ENCODE data around the gene TUBGCP3. TPM values are rescaled to one million over a fixed set of nuclear protein-coding genes. Genes with fewer than 3 reads are reported as not detected.

Gene TUBGCP3
- total RNA-seq, 4 donors from 2014 or later: 21.9 to 60.9 (median 32.0) TPM

DNA sequence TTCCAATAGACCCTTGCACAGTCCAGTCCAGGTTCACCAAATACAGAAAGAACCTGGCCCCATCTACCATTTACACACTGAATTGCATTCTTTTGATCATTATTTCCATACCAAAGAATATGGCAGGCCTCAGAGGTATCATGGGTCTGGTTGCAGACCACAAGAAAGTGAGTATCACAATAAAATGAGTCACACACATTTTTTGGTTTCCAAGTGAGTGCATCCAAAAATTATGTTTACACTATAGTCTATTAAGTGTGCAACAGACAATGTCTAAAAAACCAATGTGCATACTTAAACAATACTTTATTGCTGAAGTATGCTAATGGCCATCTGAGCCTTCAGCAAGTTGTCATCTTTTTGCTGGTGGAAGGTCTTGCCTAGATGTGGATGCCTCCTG lies 106.5 kb downstream of the TUBGCP3 start:
- no peak for DNase-seq (ENCODE audit: low spot score in 2 of 2)
- Histone ChIP-seq H3K9me3 (peaks cover 4% of the 10 kb centered on the region), H3K27ac (no peak overlapping the region), H3K4me3 (no peak overlapping the region), H3K27me3 (no peaks in the 10 kb centered on the region), H3K4me1 (no peaks in the 10 kb centered on the region), H3K36me3 (peaks cover 13% of the 10 kb centered on the region)
- TF ChIP-seq EP300 (IDR thresholded peaks at IDR 0.05) (no peak), POLR2A (IDR thresholded peaks at IDR 0.05) (no peak), POLR2AphosphoS5 (IDR thresholded peaks at IDR 0.05) (no peak), CTCF (IDR thresholded peaks at IDR 0.05) (no peak)

DNA sequence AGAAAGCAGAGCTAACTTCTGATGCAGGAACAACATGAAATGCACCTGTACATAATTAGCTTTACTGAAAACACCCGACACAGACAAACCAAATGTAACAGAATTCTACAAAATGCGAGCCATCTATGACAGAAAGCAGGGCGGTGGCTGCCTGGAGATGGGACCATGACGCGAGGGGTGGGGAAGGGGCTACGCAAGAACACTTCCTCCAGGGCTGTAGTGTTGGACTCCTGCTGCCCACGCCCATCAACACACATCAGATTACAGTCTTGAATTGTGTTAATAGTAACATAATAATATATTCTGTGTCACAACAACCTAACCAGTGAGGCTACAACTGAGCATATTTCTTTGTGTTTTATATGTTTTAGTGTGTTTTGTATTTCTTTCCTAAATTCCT lies 108.6 kb downstream of the TUBGCP3 start:
- Histone ChIP-seq H3K36me3 (no peaks in the 10 kb centered on the region), H3K4me3 (no peak overlapping the region), H3K4me1 (no peaks in the 10 kb centered on the region), H3K9me3 (peaks cover 4% of the 10 kb centered on the region), H3K27me3 (no peaks in the 10 kb centered on the region), H3K27ac (no peak overlapping the region)
- TF ChIP-seq POLR2AphosphoS5 (IDR thresholded peaks at IDR 0.05) (no peak), POLR2A (IDR thresholded peaks at IDR 0.05) (no peak), CTCF (IDR thresholded peaks at IDR 0.05) (no peak), EP300 (IDR thresholded peaks at IDR 0.05) (no peak)
- no peak for DNase-seq (ENCODE audit: low spot score in 2 of 2)
- WGBS: 87% methylated on average over 7 of the region's 7 CpGs

DNA sequence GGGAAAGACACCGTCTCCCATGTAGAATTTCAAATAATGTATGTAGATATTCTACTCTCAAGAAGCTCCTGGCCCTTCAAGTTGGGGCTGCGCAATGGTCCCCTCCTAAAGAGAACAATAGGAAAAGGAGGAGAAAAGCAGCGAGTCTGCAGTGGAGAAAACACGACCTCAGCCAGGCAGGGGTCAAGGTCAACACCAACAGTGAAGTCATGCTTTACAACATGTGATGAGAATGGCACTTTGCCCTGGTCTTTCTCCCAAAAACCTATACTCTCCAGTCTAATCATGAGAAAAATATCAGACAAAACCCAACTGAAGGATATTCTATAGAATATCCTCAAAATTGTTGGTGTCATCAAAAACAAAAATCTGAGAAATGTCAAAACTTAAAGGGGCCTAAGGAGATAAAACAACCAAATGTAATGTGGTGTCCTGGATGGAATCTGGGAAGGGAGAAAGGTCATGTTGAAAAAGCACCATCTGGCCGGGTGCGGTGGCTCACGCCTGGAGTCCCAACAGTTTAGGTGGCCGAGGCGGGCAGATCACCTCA lies 110.8 kb downstream of the TUBGCP3 start:
- H3K4me1 ChIP-seq: no peaks in the 10 kb centered on the region
- 92% methylated on average over 9 of the region's 9 CpGs for WGBS
- H3K4me3 ChIP-seq: no peak overlapping the region
- H3K9me3 ChIP-seq: peaks cover 4% of the 10 kb centered on the region
- no peak for DNase-seq (ENCODE audit: low spot score in 2 of 2)
- H3K36me3 ChIP-seq: no peaks in the 10 kb centered on the region
- H3K27me3 ChIP-seq: no peaks in the 10 kb centered on the region
- TF ChIP-seq POLR2AphosphoS5 (IDR thresholded peaks at IDR 0.05): no peak
- no peak for TF ChIP-seq EP300 (IDR thresholded peaks at IDR 0.05)
- TF ChIP-seq CTCF (IDR thresholded peaks at IDR 0.05): no peak
- TF ChIP-seq POLR2A (IDR thresholded peaks at IDR 0.05): no peak
- H3K27ac ChIP-seq: no peak overlapping the region

- WGBS: 100% methylated on average over 1 of the region's 1 CpG
- no peak overlapping the region for H3K4me3 ChIP-seq
- no peaks in the 10 kb centered on the region for H3K36me3 ChIP-seq
- no peak for TF ChIP-seq EP300 (IDR thresholded peaks at IDR 0.05)
- TF ChIP-seq CTCF (IDR thresholded peaks at IDR 0.05): no peak
- peaks cover 4% of the 10 kb centered on the region for H3K9me3 ChIP-seq
- H3K4me1 ChIP-seq: no peaks in the 10 kb centered on the region
- no peak for DNase-seq (ENCODE audit: low spot score in 2 of 2)
- no peaks in the 10 kb centered on the region for H3K27me3 ChIP-seq
- no peak overlapping the region for H3K27ac ChIP-seq
Observed at GRCh38 chr13:112475889-112476288, 112.1 kb downstream of the TUBGCP3 start.

GRCh38 chr13:112474869-112475268 lies 113.1 kb downstream of the TUBGCP3 start:
- Histone ChIP-seq H3K4me3 (no peak overlapping the region), H3K9me3 (peaks cover 4% of the 10 kb centered on the region), H3K27ac (no peak overlapping the region), H3K36me3 (no peaks in the 10 kb centered on the region), H3K27me3 (no peaks in the 10 kb centered on the region), H3K4me1 (no peaks in the 10 kb centered on the region)
- TF ChIP-seq POLR2A (IDR thresholded peaks at IDR 0.05): no peak
- TF ChIP-seq EP300 (IDR thresholded peaks at IDR 0.05): no peak
- no peak for TF ChIP-seq CTCF (IDR thresholded peaks at IDR 0.05)
- no peak for TF ChIP-seq POLR2AphosphoS5 (IDR thresholded peaks at IDR 0.05)
- WGBS: 83% methylated on average over 8 of the region's 8 CpGs
- DNase-seq (ENCODE audit: low spot score in 2 of 2): no peak
